Glomerular endothelial cell (primary cell): ENCODE data around the gene ADAMTSL1. TPM values are rescaled to one million over a fixed set of nuclear protein-coding genes. Genes with fewer than 3 reads are reported as not detected.

Source experiments
- DNase-seq: peaks from one replicate; pipeline ENCODE4 v3.0.0-alpha.2; 2011; ENCODE audit warnings: low read depth, low spot score; ENCODE audit errors: extremely low read depth
- total RNA-seq: library from RNA; depleted of rRNA; stranded (reverse); fragments of >200 nt; gene quantifications from 2 replicates; pipeline ENCODE4 v1.2.3, GENCODE V29; 2015

The ADAMTSL1 gene
- total RNA-seq, 1 donor from 2014 or later = 17.2 TPM

DNA sequence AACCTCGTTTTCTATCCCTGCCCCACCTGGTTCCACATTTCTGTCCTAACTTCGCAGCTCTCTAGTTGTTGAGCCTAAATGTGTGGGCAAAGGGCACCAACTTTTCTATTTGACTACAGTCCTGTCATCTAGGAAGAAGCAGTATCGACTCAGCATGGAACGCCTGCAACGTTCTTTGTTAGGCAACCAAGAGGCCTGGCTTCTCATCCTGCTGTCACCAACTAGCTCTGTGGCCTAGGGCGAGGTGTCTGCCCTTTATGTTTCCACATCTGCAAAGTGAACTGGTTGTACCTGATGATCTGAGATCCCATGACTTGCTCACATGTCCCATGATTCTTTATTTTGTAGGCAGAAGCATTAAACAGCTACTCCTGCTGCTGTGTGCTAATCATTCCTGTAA is 248.9 kb downstream of the ADAMTSL1 start:
- no peak for DNase-seq

DNA sequence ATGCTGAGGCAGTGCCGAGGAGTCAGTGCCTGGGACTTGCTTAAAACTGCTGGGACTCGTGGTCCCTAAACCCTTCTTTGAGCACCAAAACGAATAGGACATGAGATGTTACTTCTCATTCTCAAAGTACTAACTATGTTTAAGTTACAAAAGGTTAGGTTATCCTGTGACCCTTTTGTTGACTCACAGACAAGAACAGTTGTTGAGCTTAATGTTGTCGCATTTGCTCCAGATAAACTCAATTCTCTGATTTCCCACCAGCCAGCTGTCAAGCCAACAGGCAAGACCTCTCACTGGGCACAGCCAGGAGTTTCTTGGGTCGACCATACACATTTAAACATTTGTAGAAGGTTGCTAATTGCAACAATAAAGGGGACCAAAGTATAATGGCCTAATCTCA is 249.4 kb downstream of the ADAMTSL1 start:
- DNase-seq = no peak

DNA sequence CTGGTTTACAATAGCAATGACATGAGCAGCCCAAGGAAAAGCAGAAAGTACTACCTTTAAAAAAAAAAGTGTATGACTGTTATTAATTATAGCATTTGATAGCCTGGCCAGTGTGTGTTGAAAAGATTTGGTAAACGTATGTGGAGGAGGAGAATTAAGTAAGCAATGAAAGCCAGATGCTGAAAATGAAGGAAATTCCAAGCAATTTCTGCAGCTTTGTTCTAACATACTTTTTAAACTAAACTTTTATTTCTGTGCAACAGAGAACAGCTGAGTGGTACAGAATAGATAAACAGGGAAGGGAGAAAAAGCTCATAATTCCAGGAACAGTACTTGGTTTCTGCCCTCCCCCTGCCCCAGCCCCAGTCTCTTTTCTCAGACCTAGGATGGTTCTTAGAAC is 252.6 kb downstream of the ADAMTSL1 start:
- no peak for DNase-seq

DNA sequence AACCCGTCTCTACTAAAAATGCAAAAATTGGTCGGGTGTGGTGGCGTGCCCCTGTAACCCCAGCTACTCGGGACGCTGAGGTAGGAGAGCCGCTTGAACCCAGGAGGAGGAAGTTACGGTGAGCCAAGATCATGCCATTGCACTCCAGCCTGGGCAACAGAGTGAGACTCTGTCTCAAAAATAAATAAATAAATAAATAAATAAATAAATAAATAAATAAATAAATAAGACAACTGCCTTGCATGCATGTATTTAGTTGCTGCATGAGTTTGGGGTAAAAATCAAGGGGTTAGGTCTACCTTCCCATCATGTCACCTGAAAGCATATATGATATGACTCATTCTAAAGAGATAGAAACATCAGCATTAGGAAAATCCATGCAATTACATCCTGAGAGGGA is 254.0 kb downstream of the ADAMTSL1 start:
- DNase-seq = no peak

DNA sequence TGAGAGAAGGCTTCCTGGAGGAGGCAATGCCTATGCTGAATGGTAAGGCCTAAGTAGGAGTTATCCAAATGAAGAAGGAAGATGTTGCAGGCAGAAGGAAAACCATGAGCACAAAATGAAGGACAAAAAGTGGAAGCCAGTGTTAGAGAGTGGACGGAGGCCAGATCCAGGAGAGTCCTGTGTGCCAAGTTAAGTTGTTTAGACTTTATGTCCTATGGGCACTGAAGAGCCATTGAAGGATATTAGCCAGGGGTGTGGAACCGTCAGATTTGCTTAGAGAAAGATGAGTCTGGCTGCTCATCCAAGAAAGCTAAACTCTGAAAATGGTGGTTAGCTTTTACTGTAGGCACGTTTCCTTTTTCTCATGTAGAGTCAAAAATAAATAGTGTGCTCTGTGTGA is 254.7 kb downstream of the ADAMTSL1 start:
- DNase-seq = no peak

DNA sequence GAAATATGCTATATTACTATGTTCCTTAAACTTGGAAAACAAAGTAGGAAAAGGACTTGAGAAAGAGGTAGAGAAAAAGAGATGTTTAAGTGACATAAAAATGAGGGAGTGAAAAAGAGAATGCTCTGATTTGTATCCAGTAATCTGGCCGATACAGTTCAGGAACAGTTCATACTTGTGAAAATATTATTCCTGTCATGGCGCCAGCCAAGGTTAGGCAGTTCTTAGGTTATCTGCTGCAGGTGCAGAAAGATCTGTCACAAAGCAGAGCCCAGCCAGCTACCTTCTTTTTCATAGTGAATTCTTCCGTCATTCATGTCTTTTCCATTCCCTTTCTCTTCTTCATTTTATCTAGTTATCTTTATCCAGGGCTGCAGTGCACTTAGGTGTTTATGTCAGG is 256.3 kb downstream of the ADAMTSL1 start:
- no peak for DNase-seq

DNA sequence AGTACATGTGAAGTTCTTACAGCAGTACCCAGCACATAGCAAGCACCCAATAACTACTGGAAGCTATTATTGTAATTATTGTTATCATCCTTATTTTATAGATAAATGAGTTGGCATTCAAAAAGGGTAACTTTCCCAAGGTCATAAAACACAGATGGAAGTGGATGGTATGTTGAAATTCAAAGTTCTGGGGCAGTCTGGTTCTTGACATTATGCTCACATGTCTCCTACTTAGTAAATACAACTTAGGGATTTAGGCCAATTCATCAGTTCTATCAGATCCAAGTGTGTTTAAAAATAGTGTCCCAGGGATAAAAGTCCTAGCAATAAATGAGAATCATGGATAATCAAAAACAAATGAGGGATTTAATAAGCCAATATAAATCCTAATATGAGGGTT is 265.2 kb downstream of the ADAMTSL1 start:
- DNase-seq = no peak

DNA sequence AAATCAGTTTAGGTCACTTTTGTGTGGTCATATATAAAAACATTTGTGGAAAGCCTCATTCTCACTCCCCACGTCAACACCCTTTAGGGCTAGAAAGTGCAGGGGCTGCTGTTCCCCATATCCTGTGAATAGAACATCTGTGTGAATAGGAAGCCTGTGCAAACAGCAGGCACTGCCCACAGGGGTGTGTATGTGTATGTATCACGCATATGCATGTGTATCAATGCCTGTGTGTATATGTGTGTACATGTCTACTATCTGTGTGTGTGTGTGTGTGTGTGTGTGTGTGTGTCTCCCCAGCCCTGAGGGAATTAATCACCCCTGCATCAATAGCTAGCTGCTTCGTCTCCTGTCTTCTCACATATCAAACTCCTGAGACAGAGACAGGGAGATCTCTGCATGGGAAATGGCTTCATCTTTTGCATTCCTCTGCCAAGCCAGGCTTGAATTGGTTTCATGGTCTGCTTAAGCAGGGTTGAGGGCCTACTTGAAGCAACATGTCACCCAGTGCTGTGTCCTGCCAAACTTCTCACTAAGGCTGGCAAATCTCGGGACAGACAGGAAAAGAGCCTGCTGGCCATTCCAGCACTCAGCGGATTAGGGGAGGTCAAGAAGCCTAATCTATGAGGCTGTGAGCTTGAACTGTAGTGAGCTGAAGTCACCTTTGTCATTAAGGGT is 265.8 kb downstream of the ADAMTSL1 start:
- DNase-seq = no peak

DNA sequence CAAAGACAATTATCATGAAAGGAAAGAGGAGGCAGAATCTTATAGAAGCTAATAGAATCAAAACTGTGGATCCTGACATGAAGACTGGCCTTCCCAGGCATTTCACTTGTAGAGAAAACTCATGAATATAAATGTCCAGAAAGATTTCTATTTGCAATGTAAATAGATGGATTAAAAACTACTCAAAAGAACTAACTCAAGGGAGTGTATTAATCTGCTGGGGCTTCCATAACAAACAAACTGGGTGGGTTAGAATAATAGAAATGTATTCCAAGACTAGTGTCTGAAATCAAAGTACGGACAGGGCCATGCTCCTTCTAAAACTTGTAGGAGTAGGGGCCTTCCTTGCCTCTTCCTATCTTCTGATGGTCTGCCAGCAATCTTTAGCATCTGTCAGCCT is 267.4 kb downstream of the ADAMTSL1 start:
- no peak for DNase-seq

DNA sequence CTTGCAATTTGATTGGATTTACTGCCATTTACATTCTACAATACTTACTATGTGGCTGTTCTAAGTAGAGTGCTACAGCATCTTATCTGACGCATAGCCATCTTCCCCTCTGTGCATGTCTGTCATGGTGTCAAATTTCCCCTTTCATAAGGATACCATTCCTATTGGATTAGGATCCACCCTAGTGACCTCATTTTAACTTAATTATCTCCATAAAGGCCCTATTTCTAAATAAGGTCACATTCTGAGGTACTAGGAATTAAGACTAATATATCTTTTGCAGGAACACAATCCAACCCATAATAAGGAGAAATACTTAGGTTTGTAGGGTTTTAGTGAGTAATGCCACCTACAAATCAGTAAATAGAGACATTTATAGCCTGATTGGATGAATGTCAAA is 268.0 kb downstream of the ADAMTSL1 start:
- no peak for DNase-seq

DNA sequence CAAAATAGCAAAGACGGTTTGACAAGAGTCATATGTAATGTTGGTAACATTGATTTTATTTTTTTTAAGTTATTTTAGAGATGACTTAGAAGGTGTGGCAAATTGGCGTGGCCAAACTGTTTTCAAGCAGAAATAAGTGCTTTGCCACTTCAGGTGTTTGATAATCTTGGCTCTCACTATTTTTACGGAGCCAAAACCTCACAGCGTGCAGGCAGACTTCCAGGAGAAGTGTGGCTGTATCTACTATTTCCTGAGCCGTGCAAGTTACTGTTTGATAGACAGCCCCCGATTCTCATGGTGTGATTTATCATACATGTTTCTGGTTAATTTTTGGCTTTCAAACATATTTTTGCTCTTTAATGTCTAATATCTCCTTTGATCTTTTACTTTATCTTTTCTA is 269.5 kb downstream of the ADAMTSL1 start:
- no peak for DNase-seq

DNA sequence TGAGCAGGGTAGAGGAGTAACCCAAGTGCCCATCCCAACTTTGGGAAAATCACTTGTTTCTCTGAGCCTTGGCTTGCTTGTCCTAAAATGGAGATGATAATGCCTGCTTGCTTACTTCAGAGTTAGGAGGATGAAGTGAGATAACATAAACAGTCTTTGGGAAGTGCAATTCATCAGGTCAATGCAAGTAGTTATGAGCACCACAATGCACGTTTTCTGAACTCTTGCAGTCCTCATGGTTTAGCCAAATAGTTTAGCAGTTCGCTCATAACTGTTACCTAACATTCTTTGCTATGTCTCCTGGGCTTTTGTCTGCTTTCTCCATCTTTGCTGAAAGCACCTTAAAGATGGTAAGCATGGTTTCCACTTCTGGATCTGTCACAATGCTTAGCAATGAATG is 270.0 kb downstream of the ADAMTSL1 start:
- DNase-seq = no peak

DNA sequence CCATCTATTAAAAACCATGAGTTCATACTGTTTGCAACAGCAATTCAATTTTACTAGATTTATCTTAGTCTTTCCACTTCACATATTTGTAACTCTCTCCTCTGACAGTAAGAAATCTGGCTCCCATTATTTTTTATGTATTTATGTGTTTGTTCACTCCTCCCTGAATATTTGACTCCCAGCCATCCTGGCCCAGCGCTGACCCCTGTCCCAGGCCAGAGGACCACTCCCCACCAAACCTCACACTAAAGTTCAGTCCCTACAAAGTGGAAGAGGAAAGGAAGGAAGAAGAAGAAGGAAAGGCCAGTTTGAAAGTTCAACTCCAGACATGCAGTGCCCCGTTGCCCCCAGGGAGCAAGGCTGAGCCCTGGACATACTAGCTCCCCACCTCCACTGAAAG is 271.8 kb downstream of the ADAMTSL1 start:
- no peak for DNase-seq

DNA sequence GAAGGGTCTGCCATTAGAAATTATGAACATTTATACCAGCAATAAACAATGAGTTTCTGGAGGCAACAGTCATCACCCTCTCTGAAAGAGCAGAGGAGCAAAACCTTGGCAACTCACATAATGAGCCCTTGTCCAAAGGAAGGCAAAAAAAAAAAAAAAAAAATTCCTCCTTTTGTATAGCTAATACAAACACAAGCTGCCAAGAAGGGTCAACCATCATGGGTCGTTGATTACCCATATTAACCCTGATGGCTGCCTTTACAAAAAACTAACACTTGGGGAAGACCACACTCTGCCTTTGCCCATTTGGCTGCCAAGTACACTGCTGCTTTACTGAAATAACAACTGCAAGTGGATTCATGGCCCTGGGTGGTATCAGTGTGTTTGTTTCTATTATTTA is 272.7 kb downstream of the ADAMTSL1 start:
- no peak for DNase-seq

DNA sequence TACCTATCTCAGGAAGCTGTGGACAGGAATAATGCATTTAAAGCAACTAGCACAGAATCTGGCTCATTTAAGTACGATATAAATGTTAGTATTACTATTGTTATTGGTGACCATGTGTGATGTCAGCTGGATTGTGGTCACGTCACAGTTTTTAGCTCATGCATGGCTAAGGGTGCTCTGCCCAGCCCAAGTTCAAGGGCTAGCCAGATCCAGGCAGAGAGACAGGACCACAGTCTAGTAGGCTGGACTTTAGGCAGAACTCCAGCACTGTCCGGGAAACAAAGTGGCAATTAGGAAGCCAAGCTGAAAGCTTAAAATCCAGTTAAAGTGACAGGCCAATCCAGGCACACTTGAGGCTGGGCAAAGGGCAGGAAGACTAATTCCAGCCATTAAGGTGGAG is 273.6 kb downstream of the ADAMTSL1 start:
- no peak for DNase-seq

DNA sequence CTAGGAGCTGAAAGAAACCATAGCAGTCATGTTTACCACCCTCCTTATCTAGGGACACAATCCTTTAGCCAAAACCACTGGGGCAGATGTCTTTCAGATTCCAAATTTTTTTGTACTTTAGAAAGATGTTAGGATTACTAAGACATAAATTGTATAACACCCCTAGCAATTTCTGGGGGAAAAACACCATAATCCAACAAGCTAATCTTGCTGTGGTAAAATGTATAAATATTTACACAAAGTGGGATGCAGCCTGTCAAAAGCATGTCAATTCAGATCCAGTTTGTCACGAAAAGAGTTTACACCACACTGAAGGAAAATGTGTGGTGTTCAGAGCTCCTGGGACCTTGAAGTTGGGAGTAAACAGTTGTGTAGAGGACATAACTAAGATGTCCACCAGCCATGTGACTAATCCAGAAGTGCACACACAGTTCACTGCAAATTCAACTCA is 274.3 kb downstream of the ADAMTSL1 start:
- DNase-seq = no peak

DNA sequence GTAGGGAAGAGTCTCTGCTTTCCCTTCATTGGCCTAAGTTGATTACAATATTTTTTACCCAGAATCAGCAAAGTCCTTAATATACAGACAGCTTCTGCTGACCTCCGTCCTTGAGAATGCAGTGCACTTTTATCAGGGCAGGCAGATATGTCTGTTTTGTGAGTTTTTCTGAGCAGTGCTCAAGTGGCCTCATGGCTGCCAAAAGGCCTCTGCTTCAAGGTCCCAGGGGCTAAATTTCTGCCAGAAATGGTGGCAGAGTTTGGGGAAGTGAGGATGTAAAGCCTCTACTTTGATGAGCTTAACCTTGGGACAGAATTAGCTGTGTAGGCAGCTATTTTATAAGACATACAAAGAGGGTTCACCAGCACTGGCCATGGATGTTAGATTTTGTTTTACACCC is 275.8 kb downstream of the ADAMTSL1 start:
- no peak for DNase-seq

DNA sequence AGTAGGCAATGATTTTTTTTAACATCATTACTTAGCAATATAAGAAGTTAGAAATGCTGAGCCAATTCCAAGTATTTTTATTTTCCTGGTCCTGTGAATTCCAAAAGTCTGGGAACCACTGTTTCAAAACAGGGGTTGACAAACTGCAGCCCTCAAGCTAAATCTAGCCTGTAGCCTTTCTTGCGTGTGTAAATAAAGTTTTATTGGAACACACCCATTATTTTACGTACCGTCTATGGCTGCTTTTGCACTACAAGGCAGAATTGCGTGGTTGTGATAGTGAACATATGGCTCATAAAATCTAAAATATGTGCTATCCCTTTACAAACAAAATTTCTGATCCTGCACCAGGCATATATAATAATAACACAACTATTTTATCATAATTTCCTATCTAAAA is 280.0 kb downstream of the ADAMTSL1 start:
- no peak for DNase-seq

DNA sequence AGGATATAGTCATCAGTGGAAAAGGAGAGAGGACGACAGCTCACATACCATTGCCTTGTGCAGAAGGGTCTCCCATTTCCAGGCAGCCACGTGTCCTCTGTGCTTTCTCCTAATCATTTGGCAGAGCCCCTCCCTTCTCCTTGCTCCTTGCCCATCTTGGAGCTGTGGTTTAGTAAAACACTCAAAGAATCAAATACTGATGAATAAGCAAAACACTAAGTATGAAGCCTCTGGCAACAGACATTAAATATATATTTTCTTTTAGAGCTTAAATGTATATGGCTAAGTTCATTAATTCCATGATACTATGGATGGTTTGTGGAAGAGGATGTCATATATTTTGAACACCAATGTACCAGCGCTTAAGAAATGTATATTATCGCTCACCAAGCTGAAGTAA is 280.6 kb downstream of the ADAMTSL1 start:
- no peak for DNase-seq

DNA sequence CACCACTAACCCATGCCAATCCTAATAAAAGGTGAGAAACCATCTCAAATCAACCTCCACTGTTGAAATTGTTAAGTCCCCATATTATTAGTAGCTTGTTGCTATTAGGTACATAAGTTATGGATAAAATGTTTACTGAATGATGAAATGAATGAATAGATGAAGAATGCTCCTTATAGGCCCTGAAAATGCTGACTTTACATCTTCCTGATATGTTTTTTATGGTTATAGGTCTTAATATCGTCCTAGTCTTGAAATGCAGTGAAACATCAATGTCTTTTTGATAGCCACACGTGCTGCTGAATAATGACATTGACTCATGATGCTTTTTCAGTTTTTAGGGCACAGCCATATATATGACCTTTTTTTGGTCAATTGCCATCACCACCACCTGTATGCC is 281.3 kb downstream of the ADAMTSL1 start:
- DNase-seq = no peak

DNA sequence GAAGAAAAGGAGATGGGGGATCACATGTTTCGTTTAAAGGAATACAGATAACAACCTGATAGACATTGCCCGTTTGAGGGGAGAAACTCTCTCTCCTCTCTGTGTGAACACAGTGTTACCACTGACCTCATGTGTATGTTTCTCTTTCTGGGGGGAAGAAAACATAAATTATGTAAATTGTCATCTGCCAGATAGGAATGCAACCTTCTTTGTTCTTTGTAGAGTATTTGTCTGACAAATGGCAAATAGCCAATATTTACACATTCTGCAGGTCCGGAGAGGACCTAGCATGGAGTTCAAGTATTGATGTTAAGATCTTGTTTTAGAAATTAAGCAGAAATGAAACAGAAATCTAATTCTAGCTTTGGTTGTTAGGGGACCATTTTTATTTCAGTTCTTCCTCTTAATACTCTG is 282.8 kb downstream of the ADAMTSL1 start:
- DNase-seq = no peak

DNA sequence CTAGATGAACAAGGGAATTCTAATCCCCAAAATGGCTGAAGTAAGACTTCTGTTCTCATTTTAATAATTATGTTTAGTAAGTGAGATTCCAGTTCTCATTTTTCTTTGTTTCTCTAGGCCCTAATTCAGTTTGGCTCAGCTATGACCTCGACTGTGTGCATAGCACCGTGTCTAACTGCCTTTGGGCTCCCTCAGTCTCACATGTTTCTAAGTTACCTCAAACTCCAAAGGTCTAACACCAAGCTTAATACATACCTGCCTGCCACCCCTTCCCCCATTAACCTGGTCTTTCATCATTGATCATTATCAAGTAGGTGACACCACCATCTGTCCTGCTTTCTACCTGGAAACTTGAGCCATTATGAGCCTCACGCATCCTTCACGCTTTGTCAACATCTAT is 285.9 kb downstream of the ADAMTSL1 start:
- no peak for DNase-seq

DNA sequence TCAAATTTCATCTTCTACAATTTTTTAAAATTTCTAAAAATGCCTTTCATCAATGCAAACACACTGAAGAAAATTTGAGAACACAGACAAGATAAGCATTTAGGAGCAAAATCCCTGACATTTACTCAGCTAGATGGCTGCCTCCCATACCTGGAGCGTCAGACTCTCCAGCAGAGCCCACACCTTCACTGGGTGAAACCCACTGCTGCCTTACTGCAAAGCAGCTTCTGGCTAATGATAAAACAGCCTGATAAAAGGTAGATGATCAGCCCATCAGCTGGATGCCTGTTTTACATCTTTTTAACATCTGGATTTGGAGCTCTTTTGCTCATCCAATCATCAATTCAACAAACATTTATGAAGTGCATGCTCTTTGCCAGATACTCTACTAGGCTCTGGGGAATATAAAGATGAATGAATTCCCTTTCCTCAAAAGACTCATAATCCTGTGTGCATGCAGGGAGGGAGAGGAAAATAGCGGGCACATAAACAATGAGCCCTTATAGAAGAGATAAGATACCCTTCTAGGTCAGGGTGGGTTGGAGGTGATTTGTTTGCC is 287.9 kb downstream of the ADAMTSL1 start:
- DNase-seq = no peak
